OCI-LY1 (cell line): ENCODE results near the gene NUBPL.

Experiments used
- H2AFZ ChIP-seq: fragments of 200-600 bp; sonication (generic), shearing (Covaris generic); 2 replicates; pipeline ENCODE4 v1.6.0; 2014; ENCODE audit warnings: antibody characterized with exemption, mild to moderate bottlenecking, low read length
- H3F3A ChIP-seq: fragments of 200-600 bp; sonication (generic), shearing (Covaris generic); 2 replicates; pipeline ENCODE4 v1.6.0; 2014; ENCODE audit warnings: mild to moderate bottlenecking, antibody characterized with exemption, low read length, moderate library complexity; ENCODE audit not compliant: insufficient read depth
- H3K27ac ChIP-seq: fragments of 200-600 bp; sonication (generic); 2 replicates; pipeline ENCODE4 v1.5.1; 2014; ENCODE audit warnings: low read length, mixed run types, mild to moderate bottlenecking, low read depth; ENCODE audit not compliant: poor library complexity, severe bottlenecking
- H3K27me3 ChIP-seq: fragments of 200-600 bp; sonication (generic); 2 replicates; pipeline ENCODE4 v1.6.0; 2014; ENCODE audit warnings: antibody characterized with exemption, mild to moderate bottlenecking, low read length, moderate library complexity; ENCODE audit not compliant: insufficient read depth
- H3K36me3 ChIP-seq: fragments of 200-600 bp; sonication (generic); 2 replicates; pipeline ENCODE4 v1.6.1; 2014; ENCODE audit warnings: mild to moderate bottlenecking, antibody characterized with exemption, low read length, moderate library complexity, mixed read lengths; ENCODE audit not compliant: insufficient read depth
- H3K4me1 ChIP-seq: fragments of 200-600 bp; sonication (generic); 2 replicates; pipeline ENCODE4 v1.5.1; 2014; ENCODE audit warnings: mild to moderate bottlenecking, low read length, moderate library complexity; ENCODE audit not compliant: insufficient read depth, severe bottlenecking
- H3K4me2 ChIP-seq: fragments of 200-600 bp; sonication (generic), shearing (Covaris generic); 2 replicates; pipeline ENCODE4 v1.6.1; 2014; ENCODE audit warnings: low read length
- H3K4me3 ChIP-seq: fragments of 200-600 bp; sonication (generic); 2 replicates; pipeline ENCODE4 v1.5.1; 2014; ENCODE audit warnings: low read length, low read depth, mild to moderate bottlenecking, mixed read lengths; ENCODE audit not compliant: poor library complexity, severe bottlenecking
- H3K79me2 ChIP-seq: fragments of 200-600 bp; shearing (Covaris generic); 2 replicates; pipeline ENCODE4 v1.6.1; 2016; ENCODE audit warnings: mixed run types, low read length, mixed read lengths; ENCODE audit not compliant: insufficient read depth
- H3K9ac ChIP-seq: fragments of 200-600 bp; sonication (generic), shearing (Covaris generic); 2 replicates; pipeline ENCODE4 v1.6.1; 2014; ENCODE audit warnings: mild to moderate bottlenecking, low read length, mixed read lengths
- H3K9me2 ChIP-seq: fragments of 200-600 bp; sonication (generic), shearing (Covaris generic); 2 replicates; pipeline ENCODE4 v1.6.1; 2014; ENCODE audit warnings: low read depth, mild to moderate bottlenecking, low read length, mixed read lengths
- H3K9me3 ChIP-seq: fragments of 200-600 bp; shearing (Covaris generic); 2 replicates; pipeline ENCODE4 v1.6.1; 2014; ENCODE audit warnings: low read length, mixed read lengths
- H4K20me1 ChIP-seq: fragments of 200-600 bp; sonication (generic), shearing (Covaris generic); 2 replicates; pipeline ENCODE4 v1.6.0; 2016; ENCODE audit warnings: mild to moderate bottlenecking, low read length; ENCODE audit not compliant: insufficient read depth
- CTCF ChIP-seq: fragments of 200-600 bp; sonication (generic), shearing (Covaris generic); IDR thresholded peaks from 2 replicates; pipeline ENCODE4 v1.5.1; 2017; ENCODE audit warnings: mild to moderate bottlenecking, antibody characterized with exemption, low read length, moderate library complexity, mixed read lengths
- EZH2 ChIP-seq: fragments of 200-600 bp; sonication (generic), shearing (Covaris generic); IDR thresholded peaks from 2 replicates; pipeline ENCODE4 v1.8.0; 2017; ENCODE audit warnings: borderline replicate concordance, mixed run types, mild to moderate bottlenecking, antibody characterized with exemption, low read length, moderate library complexity, mixed read lengths

Gene NUBPL

GRCh38 chr14:31895646-31896045 is 334.4 kb downstream of the NUBPL start:
- no peaks in the 10 kb centered on the region for H3F3A ChIP-seq
- H3K36me3 ChIP-seq: no peaks in the 10 kb centered on the region
- peaks cover 5% of the 10 kb centered on the region for H3K4me1 ChIP-seq
- no peak overlapping the region for H2AFZ ChIP-seq
- no peaks in the 10 kb centered on the region for H3K27me3 ChIP-seq
- TF ChIP-seq EZH2 (no peak), CTCF (no peak)
- no peaks in the 10 kb centered on the region for H3K9me3 ChIP-seq
- no peak overlapping the region for H3K4me2 ChIP-seq
- H3K79me2 ChIP-seq: no peaks in the 10 kb centered on the region
- no peak overlapping the region for H3K9ac ChIP-seq
- no peak overlapping the region for H3K27ac ChIP-seq
- H3K4me3 ChIP-seq: no peak overlapping the region
- H4K20me1 ChIP-seq: no peaks in the 10 kb centered on the region
- H3K9me2 ChIP-seq: no peaks in the 10 kb centered on the region

GRCh38 chr14:31897581-31898186 is 336.5 kb downstream of the NUBPL start:
- H3K36me3 ChIP-seq: no peaks in the 10 kb centered on the region
- no peak overlapping the region for H2AFZ ChIP-seq
- H3K4me3 ChIP-seq: no peak overlapping the region
- H3K9me3 ChIP-seq: no peaks in the 10 kb centered on the region
- no peak for TF ChIP-seq CTCF
- no peak overlapping the region for H3K4me2 ChIP-seq
- peaks cover 5% of the 10 kb centered on the region for H3K4me1 ChIP-seq
- no peaks in the 10 kb centered on the region for H4K20me1 ChIP-seq
- H3K9ac ChIP-seq: no peak overlapping the region
- H3K79me2 ChIP-seq: no peaks in the 10 kb centered on the region
- no peak overlapping the region for H3K27ac ChIP-seq
- H3K9me2 ChIP-seq: no peaks in the 10 kb centered on the region
- H3F3A ChIP-seq: no peaks in the 10 kb centered on the region
- H3K27me3 ChIP-seq: no peaks in the 10 kb centered on the region

- Histone ChIP-seq H3K9ac (no peak overlapping the region), H3K4me1 (peaks cover 5% of the 10 kb centered on the region), H3K9me3 (no peaks in the 10 kb centered on the region), H3K36me3 (no peaks in the 10 kb centered on the region), H3K4me3 (no peak overlapping the region), H3K27me3 (no peaks in the 10 kb centered on the region), H3K79me2 (no peaks in the 10 kb centered on the region), H3K27ac (no peak overlapping the region), H3K4me2 (no peak overlapping the region), H4K20me1 (no peaks in the 10 kb centered on the region), H3K9me2 (no peaks in the 10 kb centered on the region), H3F3A (no peaks in the 10 kb centered on the region), H2AFZ (no peak overlapping the region)
- TF ChIP-seq CTCF (no peak), EZH2 (no peak)
Measured at GRCh38 chr14:31898838-31899528, 337.8 kb downstream of the NUBPL start.
